Measurements from ENCODE around the gene KLHL15. TPM values are rescaled to one million over a fixed set of nuclear protein-coding genes. Genes with fewer than 3 reads are reported as not detected.
"Not testable (repeated sequence)": the region's sequence is repeated elsewhere in the genome, so short reads cannot be mapped to it uniquely, and the experiment has no call there.

KLHL15 gene, protein sequence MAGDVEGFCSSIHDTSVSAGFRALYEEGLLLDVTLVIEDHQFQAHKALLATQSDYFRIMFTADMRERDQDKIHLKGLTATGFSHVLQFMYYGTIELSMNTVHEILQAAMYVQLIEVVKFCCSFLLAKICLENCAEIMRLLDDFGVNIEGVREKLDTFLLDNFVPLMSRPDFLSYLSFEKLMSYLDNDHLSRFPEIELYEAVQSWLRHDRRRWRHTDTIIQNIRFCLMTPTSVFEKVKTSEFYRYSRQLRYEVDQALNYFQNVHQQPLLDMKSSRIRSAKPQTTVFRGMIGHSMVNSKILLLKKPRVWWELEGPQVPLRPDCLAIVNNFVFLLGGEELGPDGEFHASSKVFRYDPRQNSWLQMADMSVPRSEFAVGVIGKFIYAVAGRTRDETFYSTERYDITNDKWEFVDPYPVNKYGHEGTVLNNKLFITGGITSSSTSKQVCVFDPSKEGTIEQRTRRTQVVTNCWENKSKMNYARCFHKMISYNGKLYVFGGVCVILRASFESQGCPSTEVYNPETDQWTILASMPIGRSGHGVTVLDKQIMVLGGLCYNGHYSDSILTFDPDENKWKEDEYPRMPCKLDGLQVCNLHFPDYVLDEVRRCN
- 6.6 TPM for total RNA-seq
- long read RNA-seq, partial matches to known transcripts = 1 of 3 reads
- long read RNA-seq, other reads (novel, unspliced or antisense) = 2 of 3 reads

- peak within 1 kb of the TSS; percentile 86 for H3K4me3 ChIP-seq
- no peaks in the 10 kb centered on the region for H3K27me3 ChIP-seq (ENCODE audit: low read depth)
- H3K4me1 ChIP-seq = peaks cover 5% of the 10 kb centered on the region
- DNase-seq = no peak
- peak within 1 kb of the TSS; percentile 96 for H3K27ac ChIP-seq (replicated peaks)
- TF ChIP-seq, protein P1, sequence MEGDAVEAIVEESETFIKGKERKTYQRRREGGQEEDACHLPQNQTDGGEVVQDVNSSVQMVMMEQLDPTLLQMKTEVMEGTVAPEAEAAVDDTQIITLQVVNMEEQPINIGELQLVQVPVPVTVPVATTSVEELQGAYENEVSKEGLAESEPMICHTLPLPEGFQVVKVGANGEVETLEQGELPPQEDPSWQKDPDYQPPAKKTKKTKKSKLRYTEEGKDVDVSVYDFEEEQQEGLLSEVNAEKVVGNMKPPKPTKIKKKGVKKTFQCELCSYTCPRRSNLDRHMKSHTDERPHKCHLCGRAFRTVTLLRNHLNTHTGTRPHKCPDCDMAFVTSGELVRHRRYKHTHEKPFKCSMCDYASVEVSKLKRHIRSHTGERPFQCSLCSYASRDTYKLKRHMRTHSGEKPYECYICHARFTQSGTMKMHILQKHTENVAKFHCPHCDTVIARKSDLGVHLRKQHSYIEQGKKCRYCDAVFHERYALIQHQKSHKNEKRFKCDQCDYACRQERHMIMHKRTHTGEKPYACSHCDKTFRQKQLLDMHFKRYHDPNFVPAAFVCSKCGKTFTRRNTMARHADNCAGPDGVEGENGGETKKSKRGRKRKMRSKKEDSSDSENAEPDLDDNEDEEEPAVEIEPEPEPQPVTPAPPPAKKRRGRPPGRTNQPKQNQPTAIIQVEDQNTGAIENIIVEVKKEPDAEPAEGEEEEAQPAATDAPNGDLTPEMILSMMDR (IDR thresholded peaks at IDR 0.05; ENCODE audit: borderline replicate concordance) = no peak
- H3K36me3 ChIP-seq = no peaks in the 10 kb centered on the region
- H3K9me3 ChIP-seq (replicated peaks) = no peaks in the 10 kb centered on the region
- intact Hi-C loops (cut with micrococcal nuclease) = no loop called here
Observed at GRCh38 chrX:24027086-24027485, at the start of gene KLHL15. Gene KLHL15 (minus strand): TSS chrX:24027186. CDS start chrX:24006693, 20,493 bp downstream.

GRCh38 chrX:24069877-24070276, 42.9 kb upstream of the KLHL15 start:
- intact Hi-C loops (cut with micrococcal nuclease) = no loop called here
- H3K27me3 ChIP-seq (ENCODE audit: low read depth) = no peaks in the 10 kb centered on the region
- no peaks in the 10 kb centered on the region for H3K4me1 ChIP-seq
- H3K36me3 ChIP-seq = peaks cover 76% of the 10 kb centered on the region
- TF ChIP-seq, protein P1 (IDR thresholded peaks at IDR 0.05; ENCODE audit: borderline replicate concordance) = no peak
- H3K4me3 ChIP-seq = no peak overlapping the region
- H3K27ac ChIP-seq (replicated peaks) = no peak overlapping the region
- no peaks in the 10 kb centered on the region for H3K9me3 ChIP-seq (replicated peaks)
- no peak for DNase-seq

DNA sequence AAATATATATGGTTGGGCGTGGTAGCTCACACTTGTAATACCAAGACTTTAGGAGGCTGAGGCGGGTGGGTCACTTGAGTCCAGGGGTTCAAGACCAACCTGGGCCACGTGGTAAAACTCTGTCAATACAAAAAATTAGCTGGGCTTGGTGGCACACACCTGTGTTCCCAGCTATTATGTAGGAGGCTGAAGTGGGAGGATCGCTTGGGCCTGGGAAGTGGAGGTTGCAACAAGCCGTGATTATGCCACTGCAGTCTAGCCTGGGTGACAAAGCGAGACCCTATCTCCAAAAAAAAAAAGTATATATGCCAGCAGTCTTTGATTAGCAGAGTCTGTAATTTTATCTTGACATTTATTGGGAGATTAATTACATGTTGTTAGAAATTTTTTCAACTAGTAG, 36.5 kb upstream of the KLHL15 start:
- DNase-seq = no peak
- Histone ChIP-seq H3K4me1 (no peaks in the 10 kb centered on the region), H3K4me3 (no peak overlapping the region), H3K27ac (replicated peaks) (no peak overlapping the region), H3K36me3 (peaks cover 90% of the 10 kb centered on the region), H3K9me3 (replicated peaks) (no peaks in the 10 kb centered on the region), H3K27me3 (ENCODE audit: low read depth) (no peaks in the 10 kb centered on the region)
- TF ChIP-seq, protein P1 (IDR thresholded peaks at IDR 0.05; ENCODE audit: borderline replicate concordance) = no peak
- intact Hi-C loops (cut with micrococcal nuclease) = no loop called here

- H3K4me3 ChIP-seq = no peak overlapping the region
- H3K27ac ChIP-seq (replicated peaks) = peak overlapping the region; percentile 94
- peaks cover 28% of the 10 kb centered on the region for H3K36me3 ChIP-seq
- TF ChIP-seq, protein P1 (IDR thresholded peaks at IDR 0.05; ENCODE audit: borderline replicate concordance) = no peak
- H3K27me3 ChIP-seq (ENCODE audit: low read depth) = no peaks in the 10 kb centered on the region
- peaks cover 4% of the 10 kb centered on the region for H3K4me1 ChIP-seq
- H3K9me3 ChIP-seq (replicated peaks) = no peaks in the 10 kb centered on the region
- no peak for DNase-seq
- intact Hi-C loops (cut with micrococcal nuclease) = no loop called here
Observed at GRCh38 chrX:24055043-24055356, 28.0 kb upstream of the KLHL15 start.

GRCh38 chrX:24054182-24055042, 27.4 kb upstream of the KLHL15 start, which contains the start of gene EIF2S3:
Gene EIF2S3 (plus strand): TSS chrX:24054956. CDS start chrX:24054969, 13 bp downstream.
- Histone ChIP-seq H3K27me3 (ENCODE audit: low read depth) (no peaks in the 10 kb centered on the region), H3K27ac (replicated peaks) (peak within 1 kb of the TSS; percentile 94), H3K36me3 (peaks cover 22% of the 10 kb centered on the region), H3K9me3 (replicated peaks) (no peaks in the 10 kb centered on the region), H3K4me1 (peaks cover 4% of the 10 kb centered on the region), H3K4me3 (no peak within 1 kb of the TSS)
- intact Hi-C loops (cut with micrococcal nuclease) = no loop called here
- TF ChIP-seq, protein P1 (IDR thresholded peaks at IDR 0.05; ENCODE audit: borderline replicate concordance) = peak; percentile 69
- DNase-seq = peak; percentile 84

DNA sequence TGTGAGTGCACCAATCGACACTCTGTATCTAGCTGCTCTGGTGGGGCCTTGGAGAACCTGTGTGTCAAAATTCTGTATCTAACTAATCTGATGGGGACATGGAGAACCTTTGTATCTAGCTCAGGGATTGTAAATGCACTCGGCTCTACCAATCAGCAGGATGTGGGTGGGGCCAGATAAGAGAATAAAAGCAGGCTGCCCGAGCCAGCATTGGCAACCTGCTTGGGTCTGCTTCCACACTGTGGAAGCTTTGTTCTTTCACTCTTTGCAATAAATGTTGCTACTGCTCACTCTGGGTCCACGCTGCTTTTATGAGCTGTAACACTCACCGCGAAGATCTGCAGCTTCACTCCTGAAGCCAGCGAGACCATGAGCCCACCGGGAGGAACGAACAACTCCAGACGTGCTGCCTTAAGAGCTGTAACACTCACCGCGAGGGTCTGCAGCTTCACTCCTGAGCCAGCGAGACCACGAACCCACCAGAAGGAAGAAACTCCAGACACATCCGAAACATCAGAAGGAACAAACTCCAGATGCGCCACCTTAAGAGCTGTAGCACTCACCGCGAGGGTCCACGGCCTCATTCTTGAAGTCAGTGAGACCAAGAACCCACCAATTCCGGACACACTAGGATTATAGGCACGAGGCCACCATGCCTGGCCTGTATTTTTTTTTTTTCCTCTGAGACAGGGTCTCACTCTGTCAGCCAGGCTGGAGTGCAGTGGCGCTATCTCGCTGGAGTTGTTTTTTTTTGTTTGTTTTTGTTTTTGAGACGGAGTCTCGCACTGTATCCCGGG, 23.7 kb upstream of the KLHL15 start:
- H3K4me1 ChIP-seq; H3K27me3 ChIP-seq (ENCODE audit: low read depth); H3K36me3 ChIP-seq; H3K4me3 ChIP-seq; H3K27ac ChIP-seq (replicated peaks); DNase-seq; H3K9me3 ChIP-seq (replicated peaks); intact Hi-C loops (cut with micrococcal nuclease): not testable (repeated sequence)

DNA sequence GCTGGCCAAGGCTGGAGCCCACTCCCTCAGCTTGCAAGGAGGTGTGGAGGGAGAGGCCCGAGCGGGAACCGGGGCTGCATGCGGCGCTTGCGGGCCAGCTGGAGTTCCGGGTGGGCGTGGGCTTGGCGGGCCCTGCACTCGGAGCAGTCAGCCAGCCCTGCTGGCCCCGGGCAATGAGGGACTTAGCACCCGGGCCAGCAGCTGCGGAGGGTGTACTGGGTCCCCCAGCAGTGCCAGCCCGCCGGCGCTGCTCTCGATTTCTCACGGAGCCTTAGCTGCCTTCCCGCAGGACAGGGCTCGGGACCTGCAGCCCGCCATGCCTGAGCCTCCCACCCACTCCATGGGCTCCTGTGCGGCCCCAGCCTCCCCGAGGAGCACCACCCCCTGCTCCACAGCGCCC, 22.7 kb upstream of the KLHL15 start:
- H3K4me1 ChIP-seq; H3K36me3 ChIP-seq; H3K9me3 ChIP-seq (replicated peaks); H3K27ac ChIP-seq (replicated peaks); H3K27me3 ChIP-seq (ENCODE audit: low read depth); DNase-seq; intact Hi-C loops (cut with micrococcal nuclease); H3K4me3 ChIP-seq: not testable (repeated sequence)

Data from left ventricle myocardium inferior (tissue), 1 donor.